Progenitor cell of endocrine pancreas (in vitro differentiated cells): ENCODE data around the gene TAGLN2. TPM values are rescaled to one million over a fixed set of nuclear protein-coding genes. Genes with fewer than 3 reads are reported as not detected.

ENCODE experiments used
- DNase-seq: peaks from one replicate; pipeline ENCODE4 v3.0.0; 2021; ENCODE audit warnings: low spot score; ENCODE audit not compliant: unreplicated experiment
- H3K27ac Mint-ChIP-seq: 2 replicates; pipeline ENCODE4 v1.8.0; 2021; ENCODE audit warnings: mild to moderate bottlenecking, moderate library complexity, mixed read lengths
- H3K27me3 Mint-ChIP-seq: 2 replicates; pipeline ENCODE4 v1.8.0; 2021; ENCODE audit warnings: mixed read lengths
- H3K36me3 Mint-ChIP-seq: 2 replicates; pipeline ENCODE4 v1.8.0; 2022; ENCODE audit warnings: mixed read lengths; ENCODE audit not compliant: insufficient read depth
- H3K4me1 Mint-ChIP-seq: 2 replicates; pipeline ENCODE4 v1.8.0; 2021; ENCODE audit warnings: low read depth, mixed read lengths
- H3K4me3 Mint-ChIP-seq: 2 replicates; pipeline ENCODE4 v1.8.0; 2021; ENCODE audit warnings: low read depth, mild to moderate bottlenecking, moderate library complexity, mixed read lengths
- H3K9me3 Mint-ChIP-seq: 2 replicates; pipeline ENCODE4 v1.8.0; 2021; ENCODE audit warnings: low read depth, mixed read lengths
- CTCF ChIP-seq: fragments of 200-600 bp; sonication (generic); IDR thresholded peaks from one replicate; pipeline ENCODE4 v1.5.0; 2021; ENCODE audit warnings: antibody characterized with exemption, mild to moderate bottlenecking; ENCODE audit not compliant: unreplicated experiment
- microRNA-seq: library from miRNA; unstranded; fragments of <30 nt; microRNA quantifications from one replicate; pipeline ENCODE4 v1.1.0, GENCODE V29; 2020; ENCODE audit warnings: borderline number of aligned reads; ENCODE audit not compliant: unreplicated experiment
- total RNA-seq: library from RNA; stranded (reverse); gene quantifications from 2 replicates; pipeline ENCODE4 v1.2.1, GENCODE V29; 2021

TAGLN2 gene
- total RNA-seq, 1 donor from 2014 or later: 153 TPM

DNA sequence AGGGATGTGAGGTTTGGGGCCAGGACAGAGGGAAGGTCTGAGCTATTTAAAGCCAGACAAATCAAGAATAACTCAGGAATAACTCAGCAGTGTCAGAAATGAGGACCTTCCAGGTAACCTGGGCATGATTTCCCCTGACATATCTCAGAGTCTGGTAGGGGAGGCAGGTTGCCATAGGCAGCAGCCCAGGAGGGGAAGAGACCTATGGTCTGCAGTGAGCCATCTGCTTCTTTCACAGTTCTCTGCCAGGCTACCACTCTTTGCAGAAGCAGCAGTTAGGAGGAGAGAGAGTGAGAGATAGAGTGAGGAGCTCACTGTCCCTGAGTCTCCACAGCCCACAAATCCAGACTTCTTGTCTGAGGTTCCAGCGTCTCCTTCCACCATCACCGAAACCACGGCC, 56.5 kb downstream of the TAGLN2 start:
- H3K27ac Mint-ChIP-seq: no peak overlapping the region
- no peaks in the 10 kb centered on the region for H3K9me3 Mint-ChIP-seq
- H3K4me3 Mint-ChIP-seq: no peak overlapping the region
- no peak for DNase-seq
- TF ChIP-seq CTCF: no peak
- H3K27me3 Mint-ChIP-seq: peaks cover 83% of the 10 kb centered on the region
- H3K36me3 Mint-ChIP-seq: no peaks in the 10 kb centered on the region
- H3K4me1 Mint-ChIP-seq: peaks cover 2% of the 10 kb centered on the region

Small RNA genes lying within 50 kb of the gene (microRNA-seq; reads per million reads assigned to microRNA genes)
- gene MIR4259: not detected

Other genes starting within 250 kb of the TAGLN2 start
- not detected in 2 replicates for gene CRP, start 210.9 kb downstream of the TAGLN2 start, total RNA-seq
- 16.9 and 17.2 TPM in 2 replicates for gene DUSP23, start 144.5 kb downstream of the TAGLN2 start, total RNA-seq
- not detected in 2 replicates for gene FCRL6, start 123.1 kb downstream of the TAGLN2 start, total RNA-seq
- gene SLAMF8, start 98.6 kb downstream of the TAGLN2 start, total RNA-seq: not detected in 2 replicates
- gene VSIG8, start 62.9 kb downstream of the TAGLN2 start, total RNA-seq: 0.20 TPM in 1 of 2 replicates, not detected in the other
- 0.74 and 1.0 TPM in 2 replicates for gene CFAP45, start 25.3 kb downstream of the TAGLN2 start, total RNA-seq
- 68.2 and 68.6 TPM in 2 replicates for gene IGSF9, start 20.1 kb upstream of the TAGLN2 start, total RNA-seq
- gene SLAMF9, start 28.7 kb upstream of the TAGLN2 start, total RNA-seq: not detected in 2 replicates
- gene PIGM, start 106.5 kb upstream of the TAGLN2 start, total RNA-seq: 11.4 and 12.2 TPM in 2 replicates
- gene KCNJ10, start 144.7 kb upstream of the TAGLN2 start, total RNA-seq: 0.09 and 0.12 TPM in 2 replicates
- not detected in 2 replicates for gene KCNJ9, start 156.0 kb upstream of the TAGLN2 start, total RNA-seq
- 39.4 and 40.0 TPM in 2 replicates for gene IGSF8, start 173.1 kb upstream of the TAGLN2 start, total RNA-seq
- 0.11 TPM in 1 of 2 replicates, not detected in the other for gene ATP1A2, start 190.3 kb upstream of the TAGLN2 start, total RNA-seq
- gene ATP1A4, start 226.1 kb upstream of the TAGLN2 start, total RNA-seq: not detected in 2 replicates